ENCODE results near the gene ARHGAP18.

The ARHGAP18 gene

GRCh38 chr6:129534926-129535325, 175.1 kb downstream of the ARHGAP18 start:
- no peak for DNase-seq

Measured in right kidney (tissue), 1 donor.